Fibroblast of the conjunctiva (primary cell): ENCODE results near the gene BLOC1S5.
"Not testable (repeated sequence)": the region's sequence is repeated elsewhere in the genome, so short reads cannot be mapped to it uniquely, and the experiment has no call there.

Experiments
- DNase-seq: peaks from one replicate; pipeline ENCODE4 v3.0.0-alpha.2; 2010; ENCODE audit warnings: low read depth

Gene BLOC1S5

DNA sequence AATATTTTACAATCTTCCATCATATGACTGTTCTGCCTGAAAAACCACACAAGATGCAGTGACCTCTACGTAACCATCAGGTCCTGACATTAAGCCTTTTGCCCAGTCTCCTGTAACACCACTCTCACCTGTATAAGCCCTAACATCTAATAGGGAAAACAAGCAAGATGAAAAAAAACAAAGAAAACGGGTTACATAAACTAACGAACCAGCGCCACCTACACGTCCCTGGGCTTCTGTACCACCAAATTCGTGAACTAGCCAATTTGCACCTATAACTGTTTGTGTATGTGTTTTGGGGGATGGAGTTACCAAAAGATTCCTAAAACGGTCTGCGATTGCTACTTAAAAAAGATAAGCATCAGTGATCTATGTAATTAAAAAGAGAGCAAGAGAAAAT, 70.2 kb downstream of the BLOC1S5 start:
- no peak for DNase-seq

DNA sequence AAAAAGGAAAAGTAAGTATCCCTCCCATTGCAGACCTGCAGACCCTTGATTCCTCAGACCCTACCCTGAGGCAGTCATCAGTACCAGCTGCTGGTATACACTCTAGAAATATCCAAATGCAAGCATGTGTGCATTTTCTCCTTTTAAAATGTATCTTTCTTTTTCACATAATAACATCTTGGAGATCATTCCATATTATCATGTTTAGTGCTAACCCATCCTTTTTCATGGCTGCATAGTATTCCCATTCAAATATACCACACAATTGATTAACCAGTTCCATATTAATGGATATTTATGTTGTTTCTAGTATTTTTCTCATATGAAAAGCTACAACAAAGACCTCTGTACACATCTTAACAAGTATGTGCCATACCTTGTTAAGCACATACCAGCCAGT, 70.8 kb downstream of the BLOC1S5 start:
- no peak for DNase-seq

DNA sequence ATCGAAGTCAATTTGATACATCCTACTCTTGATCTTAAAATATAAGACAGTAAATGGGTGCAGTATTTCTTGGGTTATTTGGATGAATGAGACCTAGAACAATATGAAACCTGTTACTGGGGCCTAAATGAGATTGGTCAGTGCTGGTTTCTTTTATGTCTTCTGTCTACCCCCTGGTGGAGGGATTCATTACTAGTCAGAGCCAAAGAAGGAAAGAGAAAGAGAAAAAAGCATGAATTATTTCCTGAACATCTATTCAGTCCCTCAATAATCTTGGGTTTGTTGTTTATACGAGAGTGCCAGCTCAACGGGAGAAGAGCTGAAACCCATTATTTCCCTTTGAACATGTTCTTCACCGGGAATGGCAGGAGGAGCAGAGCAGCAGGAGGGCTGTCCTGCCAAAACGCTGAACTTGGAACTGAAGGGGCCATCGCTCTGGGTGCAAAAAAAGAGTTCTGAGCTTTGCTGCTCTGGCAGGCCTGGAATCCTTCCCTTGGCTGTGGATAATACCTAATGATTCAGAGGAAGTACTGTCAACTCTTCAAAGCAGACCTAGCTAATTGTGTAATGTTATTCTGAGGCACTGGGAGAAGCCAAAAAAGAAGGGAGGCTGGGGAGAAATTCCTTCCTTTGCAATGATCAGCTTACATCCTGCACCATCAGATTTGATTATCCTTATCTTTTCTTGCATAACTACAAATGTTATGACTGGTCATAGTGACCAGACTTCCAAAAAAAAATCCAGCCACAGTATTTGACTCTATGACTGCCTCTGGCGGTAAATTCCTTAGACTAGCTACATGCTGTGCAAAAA, 72.0 kb downstream of the BLOC1S5 start:
- peak; percentile 35 for DNase-seq

GRCh38 chr6:7991536-7991935, 72.7 kb downstream of the BLOC1S5 start:
- no peak for DNase-seq

- DNase-seq: no peak
Measured at GRCh38 chr6:7986219-7986618, 78.0 kb downstream of the BLOC1S5 start.

- DNase-seq: not testable (repeated sequence)
Measured at GRCh38 chr6:7983967-7984366, 80.2 kb downstream of the BLOC1S5 start.

GRCh38 chr6:7979831-7980230, 84.4 kb downstream of the BLOC1S5 start:
- no peak for DNase-seq

DNA sequence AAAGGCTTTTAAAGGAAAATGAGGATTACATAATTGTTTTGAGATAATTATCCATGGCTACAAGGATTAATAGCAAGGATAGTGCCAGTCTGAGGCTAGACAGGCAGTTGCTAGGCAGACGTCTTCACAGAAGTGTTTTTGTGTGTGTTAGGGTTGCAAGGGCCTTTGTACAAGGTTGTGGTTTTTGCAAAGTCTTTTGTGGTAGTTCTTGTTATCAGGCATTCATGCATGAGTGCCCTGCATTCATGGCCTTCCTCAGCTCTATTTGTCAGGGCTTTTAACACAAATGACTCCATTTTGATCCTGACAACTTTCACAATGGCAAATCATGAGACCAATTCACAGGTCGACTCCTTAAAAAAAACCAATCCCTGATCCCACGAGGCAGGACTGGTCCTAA, 85.5 kb downstream of the BLOC1S5 start:
- no peak for DNase-seq

DNA sequence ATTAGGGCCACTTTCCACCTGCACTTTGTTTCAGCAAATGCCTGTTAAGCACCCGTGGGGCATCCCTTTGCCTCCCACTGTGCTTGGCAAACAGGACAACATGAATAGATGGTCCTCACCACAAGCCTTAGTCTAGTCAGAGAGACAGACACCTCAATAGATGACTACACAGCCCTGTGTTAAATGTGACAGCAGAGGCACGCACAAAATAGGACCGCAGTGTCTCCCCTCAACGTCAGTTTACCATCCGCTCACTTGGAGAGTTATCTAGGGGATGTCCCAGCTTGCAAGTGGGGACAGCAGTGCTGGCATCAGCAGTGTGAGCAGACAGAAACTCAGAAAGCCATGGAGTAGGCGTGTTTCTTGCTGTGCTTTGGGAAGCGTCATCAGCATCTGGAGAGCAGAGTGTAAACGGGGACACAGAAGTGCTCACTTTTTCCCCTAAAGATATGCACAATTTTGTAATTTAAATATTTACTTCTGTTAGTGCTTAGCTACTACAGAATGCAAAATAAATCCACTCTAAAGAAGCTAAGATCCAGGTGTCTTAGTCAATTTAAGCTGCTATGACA, 87.6 kb downstream of the BLOC1S5 start:
- no peak for DNase-seq

DNA sequence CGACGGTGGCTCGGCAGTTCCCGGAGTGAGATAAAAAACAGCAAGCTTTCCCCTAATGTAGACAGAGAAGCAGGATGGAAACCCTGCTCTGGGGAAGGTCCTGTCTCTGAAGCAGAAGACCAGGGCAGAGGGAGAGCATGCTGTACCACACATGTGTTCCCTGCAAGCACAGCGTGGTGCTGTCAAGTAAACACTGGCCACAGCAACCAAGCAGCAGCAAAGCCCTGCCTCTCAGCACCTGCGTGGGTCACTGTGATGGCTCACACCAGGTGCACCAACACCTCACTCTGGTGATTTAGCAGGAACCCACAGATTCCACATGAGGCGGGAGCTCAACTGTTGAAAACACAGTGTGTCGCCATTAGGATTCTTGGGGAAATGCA, 88.4 kb downstream of the BLOC1S5 start:
- no peak for DNase-seq

DNA sequence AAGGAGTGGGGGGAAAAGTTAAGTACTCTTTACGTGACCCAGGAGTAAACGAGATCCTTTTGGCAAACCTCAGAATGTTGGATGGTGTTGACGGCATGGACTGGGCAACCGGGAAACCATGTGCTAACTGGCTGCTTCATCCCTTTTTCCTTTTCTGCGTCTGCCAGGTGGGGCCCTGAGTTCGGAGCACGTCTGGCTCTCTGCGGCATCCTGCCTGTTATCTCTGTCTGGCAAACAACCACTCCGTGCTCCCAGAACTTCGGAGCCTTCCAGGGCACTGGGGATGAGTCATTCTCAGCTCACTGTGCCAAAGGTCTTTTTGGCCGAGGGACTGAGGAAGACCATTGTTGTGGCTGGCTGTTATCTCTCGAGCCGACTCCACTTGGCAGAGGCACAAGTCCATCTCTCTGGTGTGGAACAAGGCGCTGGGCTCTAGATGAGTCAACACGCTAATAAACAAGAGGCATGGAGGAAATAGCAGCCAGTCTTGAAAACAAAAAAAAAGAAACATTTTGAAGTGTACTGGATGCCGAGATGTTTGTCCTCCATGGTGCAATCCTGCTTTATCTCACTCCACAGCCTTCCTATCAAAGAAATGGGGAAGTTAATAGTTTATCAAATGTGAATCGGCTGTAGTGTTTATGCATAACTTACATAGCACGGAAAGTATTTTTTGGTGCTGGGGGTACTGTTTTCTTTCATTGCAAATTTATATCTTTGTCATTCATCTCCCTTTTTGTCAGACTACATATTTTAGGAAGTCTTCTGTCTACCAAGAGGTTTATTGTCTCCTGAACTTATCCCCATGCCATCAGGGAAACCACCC, 89.0 kb downstream of the BLOC1S5 start:
- peak; percentile 72 for DNase-seq

DNA sequence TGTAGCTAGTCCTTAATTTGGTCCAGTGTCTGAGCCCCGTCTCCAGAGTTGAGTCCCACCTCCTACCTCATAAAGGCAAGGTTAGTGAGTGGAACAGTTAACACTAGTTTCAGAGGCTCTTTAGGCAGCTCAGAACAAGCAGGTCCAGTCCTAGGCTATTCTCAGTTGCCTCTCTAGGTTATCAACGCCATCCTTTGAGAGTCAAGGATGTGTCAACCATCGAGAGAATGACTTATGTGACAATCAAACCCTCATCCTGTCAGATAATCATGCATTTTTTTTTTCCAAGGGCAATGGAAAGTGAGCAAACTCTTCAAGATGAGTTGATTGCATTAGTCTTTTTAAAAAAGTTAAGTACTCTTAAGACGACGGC, 89.6 kb downstream of the BLOC1S5 start:
- no peak for DNase-seq

- no peak for DNase-seq
Measured at GRCh38 chr6:7973584-7973983, 90.6 kb downstream of the BLOC1S5 start.

DNA sequence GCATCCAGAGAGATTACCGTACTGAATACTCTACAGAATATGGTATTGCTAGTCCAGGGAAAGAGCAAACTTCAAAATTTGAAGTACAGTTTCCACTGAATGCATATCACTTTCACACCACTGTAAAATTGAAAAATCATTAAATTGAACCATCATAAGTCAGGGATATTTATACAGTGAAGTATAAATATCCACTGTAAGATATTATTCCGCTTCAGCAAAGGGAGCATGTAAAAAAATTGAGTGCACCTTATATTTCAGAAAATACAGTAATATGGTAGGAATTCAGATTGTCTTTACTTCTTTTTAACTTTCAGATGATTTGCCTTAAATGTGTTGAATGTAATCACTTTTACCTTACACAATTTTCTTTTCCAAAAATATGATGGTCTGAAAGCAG, 92.7 kb downstream of the BLOC1S5 start:
- DNase-seq: no peak

DNA sequence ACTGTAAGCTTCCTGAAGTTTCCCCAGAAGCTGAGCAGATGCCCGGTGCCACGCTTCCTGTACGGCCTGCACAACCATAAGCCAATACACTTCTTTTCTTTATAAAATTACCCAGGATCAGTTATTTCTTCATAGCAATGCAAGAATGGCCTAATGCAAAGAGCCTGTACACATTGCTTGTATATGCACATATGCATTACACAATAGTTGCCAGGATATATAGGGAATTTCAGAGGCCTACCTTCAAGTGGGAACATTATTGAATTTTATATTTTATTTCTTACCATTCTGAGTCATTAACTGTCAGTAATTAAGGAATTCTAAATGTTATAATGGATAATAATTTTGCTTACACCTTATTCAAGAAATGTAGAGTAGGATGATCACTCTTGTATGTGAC, 93.6 kb downstream of the BLOC1S5 start:
- no peak for DNase-seq
